Gastroesophageal sphincter (tissue), 4 donors: Measurements from ENCODE around the gene PELO. TPM values are rescaled to one million over a fixed set of nuclear protein-coding genes. Genes with fewer than 3 reads are reported as not detected.

Source experiments
- ATAC-seq: fragments of 150-250 bp; one replicate; pipeline ENCODE4 v1.9.1; 2016; ENCODE audit warnings: mild to moderate bottlenecking, moderate library complexity
- H3K27ac ChIP-seq, 4 donors: fragments of 200-600 bp; sonication (generic) in 3 of 4; 1 replicate in 3 of 4; 2 replicates in 1 of 4; pipeline ENCODE4 v1.5.1; 2016 to 2019
- H3K27me3 ChIP-seq: fragments of 200-600 bp; sonication (generic); one replicate; pipeline ENCODE4 v1.5.1; 2019
- H3K36me3 ChIP-seq, 2 donors: fragments of 200-600 bp; sonication (generic); one replicate each; pipeline ENCODE4 v1.5.1; 2019; ENCODE audit warnings: control low read depth in 1 of 2
- H3K4me1 ChIP-seq, 3 donors: fragments of 200-600 bp; sonication (generic); 1 replicate in 2 of 3; 2 replicates in 1 of 3; pipeline ENCODE4 v1.5.1; 2016 to 2019; ENCODE audit warnings: control low read depth in 2 of 3
- H3K4me3 ChIP-seq, 2 donors: fragments of 200-600 bp; sonication (generic); one replicate each; pipeline ENCODE4 v1.5.1; 2019; ENCODE audit warnings: mild to moderate bottlenecking in 1 of 2, moderate library complexity in 1 of 2
- H3K9me3 ChIP-seq, 3 donors: fragments of 200-600 bp; sonication (generic); one replicate each; pipeline ENCODE4 v1.5.1; 2017 to 2019; ENCODE audit warnings: control low read depth in 2 of 3
- EP300 ChIP-seq: sonication (generic); formaldehyde crosslinking; IDR thresholded peaks from one replicate; pipeline ENCODE4 v1.6.1; 2017; ENCODE audit warnings: antibody characterized with exemption, mild to moderate bottlenecking
- POLR2A ChIP-seq, 2 donors: fragments of 450-650 bp; IDR thresholded peaks; one replicate each; pipeline ENCODE4 v1.6.1; 2017; ENCODE audit warnings: antibody characterized with exemption in 2 of 2, mild to moderate bottlenecking in 2 of 2, moderate library complexity in 1 of 2
- POLR2AphosphoS5 ChIP-seq: sonication (generic); formaldehyde crosslinking; IDR thresholded peaks from one replicate; pipeline ENCODE4 v1.6.1; 2017; ENCODE audit warnings: antibody characterized with exemption
- WGBS, 2 donors: methylation state at CpG; one replicate each; pipeline ENCODE4 v1.1.5; 2018; ENCODE audit warnings: low coverage in 1 of 2; 5-methylcytosine and 5-hydroxymethylcytosine counted together
- total RNA-seq, 4 donors: library from RNA; depleted of rRNA; stranded (reverse); fragments of >200 nt; gene quantifications; one replicate each; pipeline ENCODE4 v1.1.0, GENCODE V29; 2016
- TF ChIP-seq, protein P1 (sequence below), 4 experiments: fragments of 200-600 bp in 2 of 4; fragments of 450-650 bp in 2 of 4; sonication (generic) in 1 of 4; IDR thresholded peaks; one replicate each; pipeline ENCODE4 v1.5.1; 2017 to 2019; ENCODE audit warnings: antibody characterized with exemption in 4 of 4, mild to moderate bottlenecking in 2 of 4, moderate library complexity in 2 of 4

Gene PELO
- total RNA-seq, 4 donors from 2014 or later = 49.4 to 78.0 (median 59.0) TPM

DNA sequence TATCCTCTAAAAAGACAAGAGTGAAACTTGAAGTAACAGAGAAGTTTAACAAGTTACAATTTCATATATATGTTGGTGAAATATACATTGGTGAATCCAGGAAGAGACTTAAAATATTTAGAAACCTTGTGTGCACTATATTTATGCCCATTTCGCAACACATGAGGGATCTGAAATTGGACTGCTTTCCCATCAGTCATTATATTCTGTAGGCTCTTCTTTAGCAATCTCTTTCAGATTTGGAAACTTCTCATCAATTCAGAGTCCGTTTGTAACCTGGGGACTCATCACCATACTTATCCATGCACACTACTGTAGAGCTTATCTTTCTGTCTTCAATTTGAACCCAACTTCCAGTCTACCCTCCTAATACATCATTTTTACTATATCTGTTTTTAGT is 2.1 kb downstream of the PELO start:
- peak overlapping the region; percentile 78 to 96 (median 93) for H3K27ac ChIP-seq
- H3K36me3 ChIP-seq = no peaks in the 10 kb centered on the region
- no peaks in the 10 kb centered on the region for H3K9me3 ChIP-seq
- no peaks in the 10 kb centered on the region for H3K27me3 ChIP-seq
- no peak for ATAC-seq
- no peak for TF ChIP-seq POLR2A (IDR thresholded peaks at IDR 0.05)
- TF ChIP-seq EP300 = no peak
- TF ChIP-seq, protein P1, sequence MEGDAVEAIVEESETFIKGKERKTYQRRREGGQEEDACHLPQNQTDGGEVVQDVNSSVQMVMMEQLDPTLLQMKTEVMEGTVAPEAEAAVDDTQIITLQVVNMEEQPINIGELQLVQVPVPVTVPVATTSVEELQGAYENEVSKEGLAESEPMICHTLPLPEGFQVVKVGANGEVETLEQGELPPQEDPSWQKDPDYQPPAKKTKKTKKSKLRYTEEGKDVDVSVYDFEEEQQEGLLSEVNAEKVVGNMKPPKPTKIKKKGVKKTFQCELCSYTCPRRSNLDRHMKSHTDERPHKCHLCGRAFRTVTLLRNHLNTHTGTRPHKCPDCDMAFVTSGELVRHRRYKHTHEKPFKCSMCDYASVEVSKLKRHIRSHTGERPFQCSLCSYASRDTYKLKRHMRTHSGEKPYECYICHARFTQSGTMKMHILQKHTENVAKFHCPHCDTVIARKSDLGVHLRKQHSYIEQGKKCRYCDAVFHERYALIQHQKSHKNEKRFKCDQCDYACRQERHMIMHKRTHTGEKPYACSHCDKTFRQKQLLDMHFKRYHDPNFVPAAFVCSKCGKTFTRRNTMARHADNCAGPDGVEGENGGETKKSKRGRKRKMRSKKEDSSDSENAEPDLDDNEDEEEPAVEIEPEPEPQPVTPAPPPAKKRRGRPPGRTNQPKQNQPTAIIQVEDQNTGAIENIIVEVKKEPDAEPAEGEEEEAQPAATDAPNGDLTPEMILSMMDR (IDR thresholded peaks at IDR 0.05) = no peak
- peaks cover 0 to 45% (median 2%) of the 10 kb centered on the region in 3 donors for H3K4me1 ChIP-seq
- peak overlapping the region; percentile 64 to 77 for H3K4me3 ChIP-seq
- 0 to 31% methylated on average over 2 of the region's 2 CpGs for WGBS, 2 donors

DNA sequence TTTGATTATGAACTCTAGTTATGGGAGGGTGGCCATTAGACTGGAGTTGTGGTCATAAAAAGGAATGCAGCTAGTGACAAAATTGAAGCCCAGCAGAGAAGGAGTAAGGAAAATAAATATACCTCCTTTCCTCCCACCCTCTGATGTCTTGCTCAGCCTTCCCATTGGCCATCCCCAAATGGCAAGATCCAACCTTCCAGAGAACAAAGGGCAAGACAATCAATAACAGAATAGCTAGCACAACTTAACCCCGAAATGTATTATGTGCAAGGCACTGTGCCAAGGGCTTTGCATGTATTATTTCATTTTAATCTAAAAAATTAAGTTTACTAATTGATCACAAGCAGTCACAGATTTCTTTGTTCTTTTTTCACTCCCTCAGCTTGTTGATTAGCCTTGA is 3.6 kb downstream of the PELO start:
- H3K9me3 ChIP-seq = no peaks in the 10 kb centered on the region
- H3K4me1 ChIP-seq = peaks cover 0 to 58% (median 11%) of the 10 kb centered on the region in 3 donors
- no peaks in the 10 kb centered on the region for H3K27me3 ChIP-seq
- WGBS, 2 donors = 57 to 79% methylated on average over 1 of the region's 1 CpG
- H3K27ac ChIP-seq = peak overlapping the region; percentile 78 to 96 (median 93)
- H3K4me3 ChIP-seq = peak overlapping the region; percentile 64 to 77
- no peak for TF ChIP-seq POLR2A (IDR thresholded peaks at IDR 0.05)
- no peak for TF ChIP-seq POLR2AphosphoS5
- TF ChIP-seq, protein P1 (IDR thresholded peaks at IDR 0.05) = no peak
- no peak for TF ChIP-seq EP300
- no peak for ATAC-seq
- no peaks in the 10 kb centered on the region for H3K36me3 ChIP-seq

DNA sequence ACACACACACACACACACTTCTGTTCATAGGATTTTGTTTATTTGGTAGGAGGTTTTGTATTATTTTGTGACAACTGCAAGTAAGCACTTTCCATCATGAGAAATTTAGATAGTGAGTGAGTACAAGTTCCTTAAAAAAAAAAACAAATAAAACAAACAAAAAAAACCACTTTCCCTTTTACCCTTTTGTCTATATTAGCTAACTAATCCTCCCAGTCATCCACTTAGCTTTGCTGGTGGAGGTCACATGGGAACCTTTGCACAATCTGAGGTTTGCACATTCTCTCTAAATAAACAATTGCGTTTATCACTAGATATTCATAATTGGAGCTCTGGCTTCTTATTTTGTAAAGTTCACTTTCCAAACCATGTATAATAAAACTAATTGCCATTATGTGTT is 6.8 kb downstream of the PELO start:
- H3K4me3 ChIP-seq = no peak overlapping the region
- H3K4me1 ChIP-seq = peaks cover 11 to 80% (median 29%) of the 10 kb centered on the region in 3 donors
- H3K36me3 ChIP-seq = no peaks in the 10 kb centered on the region
- H3K27ac ChIP-seq = peak overlapping the region in 3 of 4 donors; percentile 53 to 96 (median 92)
- H3K9me3 ChIP-seq = no peaks in the 10 kb centered on the region
- no peak for TF ChIP-seq POLR2A (IDR thresholded peaks at IDR 0.05)
- peak; percentile 52 for TF ChIP-seq POLR2AphosphoS5
- TF ChIP-seq EP300 = no peak
- TF ChIP-seq, protein P1 (IDR thresholded peaks at IDR 0.05) = no peak
- H3K27me3 ChIP-seq = no peaks in the 10 kb centered on the region
- 25 to 43% methylated on average over 1 of the region's 1 CpG for WGBS, 2 donors
- ATAC-seq = peak; percentile 46

DNA sequence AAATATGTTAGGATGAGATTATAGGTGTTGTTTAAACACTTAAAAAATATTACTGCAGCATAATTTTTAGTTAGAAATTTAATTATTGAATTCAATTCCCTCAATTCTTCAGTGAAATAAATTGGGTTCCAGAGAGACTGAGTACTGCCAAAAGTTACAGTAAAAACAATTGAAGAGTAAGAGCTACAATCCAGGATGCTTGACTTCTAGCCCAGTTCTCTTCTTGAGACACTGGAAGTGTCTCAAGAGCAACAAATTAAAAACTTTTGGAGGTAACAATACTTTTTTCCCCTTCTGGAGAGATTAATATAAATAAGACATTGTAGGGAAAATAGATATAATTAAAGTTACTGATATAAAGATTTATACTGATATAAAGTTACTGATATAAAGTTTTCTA is 8.3 kb downstream of the PELO start:
- peak overlapping the region; percentile 9 to 96 (median 72) for H3K27ac ChIP-seq
- H3K4me3 ChIP-seq = no peak overlapping the region
- no peaks in the 10 kb centered on the region for H3K9me3 ChIP-seq
- ATAC-seq = no peak
- no peaks in the 10 kb centered on the region for H3K36me3 ChIP-seq
- TF ChIP-seq, protein P1 (IDR thresholded peaks at IDR 0.05) = no peak
- TF ChIP-seq POLR2A (IDR thresholded peaks at IDR 0.05) = no peak
- no peaks in the 10 kb centered on the region for H3K27me3 ChIP-seq
- H3K4me1 ChIP-seq = peaks cover 11 to 89% (median 29%) of the 10 kb centered on the region in 3 donors

DNA sequence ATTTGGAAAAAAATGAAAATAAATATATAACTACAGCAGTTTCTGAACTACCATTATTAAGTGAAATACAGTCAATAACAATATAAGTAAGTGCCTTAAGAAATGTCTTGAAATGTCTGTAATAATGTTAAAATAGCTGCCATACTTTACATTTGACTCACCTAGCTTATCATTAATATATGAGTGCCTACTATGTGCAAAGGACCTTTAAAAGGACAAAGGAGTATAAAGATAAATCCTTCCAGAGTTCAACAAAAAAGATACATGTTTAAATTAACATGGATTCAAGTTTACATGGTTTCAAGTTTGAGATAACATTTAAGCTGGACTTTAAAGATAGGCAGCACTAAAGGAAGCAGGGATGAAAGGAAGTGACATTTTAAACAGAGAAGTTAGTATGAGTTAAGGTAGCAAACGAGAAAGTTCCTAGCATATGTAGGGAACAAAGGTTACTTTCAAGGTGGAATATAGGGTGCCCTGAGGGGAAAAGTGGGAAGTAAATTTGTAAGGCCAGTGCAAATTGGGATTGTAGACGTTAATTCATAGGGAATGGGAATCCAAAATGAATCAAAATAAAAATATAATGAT is 8.9 kb downstream of the PELO start:
- Histone ChIP-seq H3K36me3 (peaks cover 0 to 3% of the 10 kb centered on the region in 2 donors), H3K4me1 (peaks cover 11 to 89% (median 29%) of the 10 kb centered on the region in 3 donors), H3K27me3 (no peaks in the 10 kb centered on the region), H3K4me3 (no peak overlapping the region), H3K9me3 (no peaks in the 10 kb centered on the region), H3K27ac (peak overlapping the region; percentile 55 to 96 (median 84))
- WGBS, 2 donors = 34 to 56% methylated on average over 2 of the region's 2 CpGs
- TF ChIP-seq POLR2AphosphoS5 = no peak
- TF ChIP-seq, protein P1 (IDR thresholded peaks at IDR 0.05) = no peak
- TF ChIP-seq POLR2A (IDR thresholded peaks at IDR 0.05) = no peak
- TF ChIP-seq EP300 = no peak
- no peak for ATAC-seq
